Measurements from ENCODE around the gene FARSB. TPM values are rescaled to one million over a fixed set of nuclear protein-coding genes. Genes with fewer than 3 reads are reported as not detected.
A peak's percentile ranks its signal among the peaks of the same experiment; 100 is the strongest.

Gene FARSB
- total RNA-seq (2021) = 37.5 and 50.2 TPM in 2 replicates
- percentile 96 among the genes with signal in this experiment for Bru-seq, nascent RNA
- BruChase-seq, experiment 1, labeled RNA remaining after a 2-hour chase = percentile 88 among the genes with signal in this experiment
- percentile 86 among the genes with signal in this experiment for BruChase-seq, experiment 2, labeled RNA remaining after a 6-hour chase
- long read RNA-seq, transcript FARSB-201 (17 exons, 3,369 nt) = major isoform, 215 of 268 reads
- long read RNA-seq, partial matches to known transcripts = 7 of 268 reads
- long read RNA-seq, other reads (novel, unspliced or antisense) = 46 of 268 reads

DNA sequence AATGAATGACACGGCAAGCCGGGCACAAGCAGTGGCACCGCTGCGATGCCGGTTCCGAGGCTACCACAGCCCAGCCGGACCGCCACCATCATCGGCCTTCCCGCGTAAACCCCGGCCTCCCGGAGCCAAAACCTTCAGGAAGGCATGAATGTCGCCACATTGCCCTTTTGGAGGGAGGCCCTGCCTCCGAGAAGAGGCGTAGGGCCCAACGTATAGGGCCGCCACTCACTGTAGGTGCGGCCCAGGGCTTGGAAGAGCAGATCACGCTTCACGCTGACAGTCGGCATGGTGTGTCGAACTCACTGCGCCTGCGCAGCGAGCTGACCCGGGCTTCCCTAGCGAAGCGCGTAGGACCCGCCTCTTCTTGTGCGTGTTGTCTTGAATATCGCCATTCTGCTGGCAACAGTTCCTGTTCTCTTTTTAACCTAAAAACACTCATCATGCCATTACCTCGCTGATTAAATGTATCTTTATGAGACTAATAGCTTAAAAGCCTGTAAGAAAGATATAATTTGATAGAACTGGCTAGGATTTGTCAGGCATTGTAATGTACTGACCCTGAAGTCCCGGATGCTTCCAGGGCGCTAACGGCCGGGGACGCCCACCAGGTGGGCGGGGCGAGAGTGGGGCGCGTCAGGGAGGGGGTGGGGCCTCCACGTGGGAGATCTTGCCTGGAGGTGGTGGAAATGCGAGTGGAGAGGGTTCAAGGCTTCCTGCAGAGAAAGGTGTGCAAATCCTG lies at the start of gene FARSB:
FARSB (minus strand) TSS at position 306 of the 739 bp plus-strand sequence; CDS start at position 287, 19 bp downstream.
- Histone ChIP-seq H3K27ac (peak within 1 kb of the TSS; percentile 45), H3K9me2 (ENCODE audit: insufficient read depth) (no peaks in the 10 kb centered on the region), H3K9me3 (ENCODE audit: insufficient read depth, low read depth) (no peaks in the 10 kb centered on the region), H3F3A (ENCODE audit: insufficient read depth, low read depth) (peaks cover 8% of the 10 kb centered on the region), H3K36me3 (ENCODE audit: low read depth) (peaks cover 13% of the 10 kb centered on the region; the same call in 1 of the 2 replicates), H3K79me2 (ENCODE audit: low read depth) (peaks cover 64% of the 10 kb centered on the region), H3K27me3 (ENCODE audit: insufficient read depth, low read depth) (no peaks in the 10 kb centered on the region), H3K4me2 (peak within 1 kb of the TSS; percentile 73), H3K4me3 (peak within 1 kb of the TSS; percentile 78), H2AFZ (peak within 1 kb of the TSS; percentile 96), H4K20me1 (ENCODE audit: insufficient read depth) (0 out of 2 replicates have a peak, but pooled peaks cover 18% of the 10 kb centered on the region), H3K4me1 (replicated peaks; ENCODE audit: insufficient read depth) (peaks cover 27% of the 10 kb centered on the region)
- BruUV-seq (replicated peaks) = no TSS peak
- TF ChIP-seq EZH2 (IDR thresholded peaks at IDR 0.05; ENCODE audit: low read depth) (no peak), CTCF (conservative IDR thresholded peaks at IDR 0.05) (no peak)
- intact Hi-C loops (cut with micrococcal nuclease; ENCODE audit: unreplicated experiment) = no loop called here
- ChIA-PET CTCF (interaction anchor here (0.6 kb wide), 1 partner anchor 1492 kb away, joined by 10 read pairs; no protein-coding TSS in a partner anchor), POLR2A (ENCODE audit: unreplicated experiment) (interaction anchor here (0.6 kb wide), 2 partner anchors 205 to 1277 kb away, joined by 7 to 13 read pairs; partner anchors contain the start of gene ACSL3)
- peak; percentile 97 to 98 for DNase-seq

GRCh38 chr2:222703886-222704285 lies 48.0 kb upstream of the FARSB start:
- Histone ChIP-seq H3K9me3 (ENCODE audit: insufficient read depth, low read depth) (no peaks in the 10 kb centered on the region), H3K9me2 (ENCODE audit: insufficient read depth) (no peaks in the 10 kb centered on the region), H3K27me3 (ENCODE audit: insufficient read depth, low read depth) (no peaks in the 10 kb centered on the region), H3K4me3 (no peak overlapping the region), H3K27ac (no peak overlapping the region), H3F3A (ENCODE audit: insufficient read depth, low read depth) (peaks cover 11% of the 10 kb centered on the region; the same call in 1 of the 2 replicates), H3K4me1 (replicated peaks; ENCODE audit: insufficient read depth) (peaks cover 12% of the 10 kb centered on the region; the same call in 1 of the 2 replicates), H3K4me2 (no peak overlapping the region), H4K20me1 (ENCODE audit: insufficient read depth) (no peaks in the 10 kb centered on the region), H3K36me3 (ENCODE audit: low read depth) (no peaks in the 10 kb centered on the region), H3K79me2 (ENCODE audit: low read depth) (no peaks in the 10 kb centered on the region), H2AFZ (no peak overlapping the region)
- no peak for TF ChIP-seq EZH2 (IDR thresholded peaks at IDR 0.05; ENCODE audit: low read depth)
- TF ChIP-seq CTCF (conservative IDR thresholded peaks at IDR 0.05) = no peak
- DNase-seq = no peak
- ChIA-PET POLR2A (ENCODE audit: unreplicated experiment) (interaction anchor here (0.5 to 0.7 kb wide), 2 partner anchors 158 to 199 kb away, joined by 4 to 6 read pairs; no protein-coding TSS in a partner anchor), CTCF (interaction anchor here (0.9 kb wide), 1 partner anchor 235 kb away, joined by 3 read pairs; no protein-coding TSS in a partner anchor)
- intact Hi-C loops (cut with micrococcal nuclease; ENCODE audit: unreplicated experiment) = loop anchor here (10.0 kb wide), 1 partner anchor 1251 kb away; the partner anchor contains the start of gene MRPL44
- BruUV-seq (replicated peaks) = no TSS peak

GRCh38 chr2:222703091-222703490 lies 47.2 kb upstream of the FARSB start:
- Histone ChIP-seq H3F3A (ENCODE audit: insufficient read depth, low read depth) (peaks cover 8% of the 10 kb centered on the region; the same call in 1 of the 2 replicates), H3K79me2 (ENCODE audit: low read depth) (no peaks in the 10 kb centered on the region), H3K9me3 (ENCODE audit: insufficient read depth, low read depth) (no peaks in the 10 kb centered on the region), H4K20me1 (ENCODE audit: insufficient read depth) (no peaks in the 10 kb centered on the region), H3K4me3 (no peak overlapping the region), H3K27ac (no peak overlapping the region), H2AFZ (no peak overlapping the region), H3K4me2 (no peak overlapping the region), H3K27me3 (ENCODE audit: insufficient read depth, low read depth) (no peaks in the 10 kb centered on the region), H3K4me1 (replicated peaks; ENCODE audit: insufficient read depth) (peaks cover 6% of the 10 kb centered on the region; the same call in 1 of the 2 replicates), H3K36me3 (ENCODE audit: low read depth) (no peaks in the 10 kb centered on the region), H3K9me2 (ENCODE audit: insufficient read depth) (no peaks in the 10 kb centered on the region)
- TF ChIP-seq EZH2 (IDR thresholded peaks at IDR 0.05; ENCODE audit: low read depth) (no peak), CTCF (conservative IDR thresholded peaks at IDR 0.05) (no peak)
- DNase-seq = no peak
- intact Hi-C loops (cut with micrococcal nuclease; ENCODE audit: unreplicated experiment) = loop anchor here (10.0 kb wide), 1 partner anchor 1252 kb away; the partner anchor contains the start of gene MRPL44
- CTCF ChIA-PET = interaction anchor here (0.9 kb wide), 1 partner anchor 236 kb away, joined by 3 read pairs; no protein-coding TSS in a partner anchor
- no TSS peak for BruUV-seq (replicated peaks)
- POLR2A ChIA-PET (ENCODE audit: unreplicated experiment) = interaction anchor here (0.6 kb wide), 2 partner anchors 63 to 421 kb away, joined by 3 to 4 read pairs; no protein-coding TSS in a partner anchor
